GM23338 (cell line): ENCODE results near the gene ZNF891. TPM values are rescaled to one million over a fixed set of nuclear protein-coding genes. Genes with fewer than 3 reads are reported as not detected.

Source experiments
- ATAC-seq: fragments of 200-7000 bp; cut with Tn5 transposase; 3 replicates; pipeline ENCODE4 v1.9.1; 2020
- DNase-seq: peaks from one replicate; pipeline ENCODE4 v3.0.0-alpha.2; 2015; ENCODE audit warnings: low spot score
- H2AFZ ChIP-seq: fragments of 200-600 bp; sonication (generic); 2 replicates; pipeline ENCODE4 v1.8.0; 2016; ENCODE audit warnings: antibody characterized with exemption, mild to moderate bottlenecking, moderate library complexity
- H3F3A ChIP-seq: fragments of 200-600 bp; sonication (generic); replicated peaks from 2 replicates; pipeline ENCODE4 v1.8.0; 2017; ENCODE audit warnings: antibody characterized with exemption, mixed run types, low read depth
- H3K27ac ChIP-seq: fragments of 200-600 bp; sonication (generic); 2 replicates; pipeline ENCODE4 v1.6.1; 2016; ENCODE audit warnings: low read depth
- H3K27me3 ChIP-seq: fragments of 200-600 bp; sonication (generic); 2 replicates; pipeline ENCODE4 v1.8.0; 2016; ENCODE audit warnings: mild to moderate bottlenecking, mixed run types, moderate library complexity; ENCODE audit not compliant: insufficient read depth
- H3K36me3 ChIP-seq: fragments of 200-600 bp; sonication (generic); 2 replicates; pipeline ENCODE4 v1.8.0; 2016; ENCODE audit warnings: mild to moderate bottlenecking; ENCODE audit not compliant: insufficient read depth
- H3K4me1 ChIP-seq: fragments of 200-600 bp; sonication (generic); 2 replicates; pipeline ENCODE4 v1.8.0; 2016; ENCODE audit warnings: mild to moderate bottlenecking, moderate library complexity; ENCODE audit not compliant: insufficient read depth
- H3K4me2 ChIP-seq: fragments of 200-600 bp; sonication (generic); 2 replicates; pipeline ENCODE4 v1.7.1; 2017; ENCODE audit warnings: mixed run types
- H3K4me3 ChIP-seq: fragments of 200-600 bp; sonication (generic); 2 replicates; pipeline ENCODE4 v1.6.1; 2016; ENCODE audit warnings: mixed run types
- H3K79me2 ChIP-seq: fragments of 200-600 bp; sonication (generic); replicated peaks from 2 replicates; pipeline ENCODE4 v1.8.0; 2017; ENCODE audit warnings: mild to moderate bottlenecking; ENCODE audit not compliant: insufficient read depth
- H3K9me2 ChIP-seq: fragments of 200-600 bp; sonication (generic); 2 replicates; pipeline ENCODE4 v1.8.0; 2017; ENCODE audit not compliant: insufficient read depth
- H4K20me1 ChIP-seq: fragments of 200-600 bp; sonication (generic); replicated peaks from 2 replicates; pipeline ENCODE4 v1.8.0; 2017; ENCODE audit warnings: mild to moderate bottlenecking; ENCODE audit not compliant: insufficient read depth
- H3K27ac Mint-ChIP-seq: 2 replicates; pipeline ENCODE4 v1.8.0; 2020; ENCODE audit warnings: inconsistent platforms, mild to moderate bottlenecking, moderate library complexity, mixed read lengths
- H3K27me3 Mint-ChIP-seq: 3 replicates; pipeline ENCODE4 v1.8.0; 2022; ENCODE audit warnings: low read depth, mild to moderate bottlenecking, moderate library complexity, mixed read lengths, inconsistent platforms; ENCODE audit not compliant: insufficient read depth, poor library complexity
- H3K36me3 Mint-ChIP-seq: 3 replicates; pipeline ENCODE4 v1.8.0; 2021; ENCODE audit warnings: low read depth, mild to moderate bottlenecking, inconsistent platforms, moderate library complexity, mixed read lengths
- H3K4me1 Mint-ChIP-seq: 3 replicates; pipeline ENCODE4 v1.8.0; 2020; ENCODE audit warnings: mild to moderate bottlenecking, inconsistent platforms, mixed read lengths
- H3K4me3 Mint-ChIP-seq: 3 replicates; pipeline ENCODE4 v1.8.0; 2021; ENCODE audit warnings: moderate library complexity, mild to moderate bottlenecking, inconsistent platforms, mixed read lengths
- H3K9me3 Mint-ChIP-seq: 3 replicates; pipeline ENCODE4 v1.8.0; 2020; ENCODE audit warnings: moderate library complexity, mild to moderate bottlenecking, inconsistent platforms, mixed read lengths
- CREB1 ChIP-seq: fragments of 250-450 bp; sonication (Bioruptor Pico); IDR thresholded peaks from 2 replicates; pipeline ENCODE4 v1.5.0; 2020; ENCODE audit warnings: low read depth, mild to moderate bottlenecking, moderate library complexity
- CTCF ChIP-seq, 2 experiments: fragments of 200-600 bp in 1 of 2; sonication (generic) in 1 of 2; conservative IDR thresholded peaks; 2 replicates each; pipeline versions ENCODE4 v1.5.1 to v1.6.1; 2016 to 2017; ENCODE audit warnings: antibody characterized with exemption in 2 of 2, low read depth in 2 of 2, mild to moderate bottlenecking in 2 of 2, moderate library complexity in 1 of 2
- ETS1 ChIP-seq: IDR thresholded peaks from 2 replicates; pipeline ENCODE4 v1.6.1; 2016; ENCODE audit warnings: antibody characterized with exemption
- EZH2 ChIP-seq: fragments of 200-600 bp; sonication (generic); IDR thresholded peaks from one replicate; pipeline ENCODE4 v1.8.0; 2017; ENCODE audit warnings: antibody characterized with exemption, mild to moderate bottlenecking, low read depth; ENCODE audit not compliant: unreplicated experiment
- EZH2phosphoT487 ChIP-seq: fragments of 200-600 bp; sonication (generic); IDR thresholded peaks from one replicate; pipeline ENCODE4 v1.8.1; 2018; ENCODE audit warnings: antibody characterized with exemption; ENCODE audit not compliant: unreplicated experiment
- JUNB ChIP-seq: IDR thresholded peaks from one replicate; pipeline ENCODE4 v1.6.1; 2016; ENCODE audit warnings: antibody characterized with exemption; ENCODE audit not compliant: unreplicated experiment
- NANOG ChIP-seq: IDR thresholded peaks from 2 replicates; pipeline ENCODE4 v1.6.1; 2016; ENCODE audit warnings: antibody characterized with exemption, borderline replicate concordance
- POLR2AphosphoS5 ChIP-seq: IDR thresholded peaks from 2 replicates; pipeline ENCODE4 v1.6.1; 2016; ENCODE audit warnings: antibody characterized with exemption, low read depth
- REST ChIP-seq: IDR thresholded peaks from one replicate; pipeline ENCODE4 v1.6.1; 2018; ENCODE audit warnings: antibody characterized with exemption; ENCODE audit not compliant: unreplicated experiment
- STAT1 ChIP-seq: IDR thresholded peaks from one replicate; pipeline ENCODE4 v1.6.1; 2016; ENCODE audit warnings: antibody characterized with exemption; ENCODE audit not compliant: unreplicated experiment
- ZNF114 ChIP-seq: fragments of 250-450 bp; sonication (Bioruptor Pico); IDR thresholded peaks from 2 replicates; pipeline ENCODE4 v1.5.0; 2020; ENCODE audit warnings: mild to moderate bottlenecking, moderate library complexity
- ZNF331 ChIP-seq: fragments of 250-450 bp; sonication (Bioruptor Pico); IDR thresholded peaks from 2 replicates; pipeline ENCODE4 v1.5.0; 2020; ENCODE audit warnings: low read depth, mild to moderate bottlenecking, moderate library complexity
- polyA plus RNA-seq: library from polyadenylated mRNA; unstranded; fragments of >200 nt; fragmentation: Nextera tagmentation; extraction: Ambion mirVana; gene quantifications from 2 replicates; pipeline ENCODE4 v1.2.1, GENCODE V29; 2016
- total RNA-seq: library from RNA; depleted of rRNA; stranded (reverse); fragments of >200 nt; shearing (Covaris generic); gene quantifications from 2 replicates; pipeline ENCODE4 v1.2.3, GENCODE V29; 2014
- TF ChIP-seq, protein P1 (sequence below): fragments of 250-450 bp; sonication (Bioruptor Pico); IDR thresholded peaks from 2 replicates; pipeline ENCODE4 v1.5.0; 2020; ENCODE audit warnings: mild to moderate bottlenecking, moderate library complexity

Gene ZNF891
- total and polyA plus RNA-seq, 2 experiments from 2014 or later, result 1.8 to 5.4 TPM

- Mint-ChIP-seq H3K36me3 (peaks cover 98% of the 10 kb centered on the region), H3K27ac (no peak overlapping the region), H3K9me3 (peaks cover 97% of the 10 kb centered on the region), H3K27me3 (peaks cover 9% of the 10 kb centered on the region), H3K4me1 (no peaks in the 10 kb centered on the region), H3K4me3 (no peak overlapping the region)
- no peak for TF ChIP-seq POLR2AphosphoS5
- TF ChIP-seq CREB1 (CRISPR knock-in tag), result no peak
- TF ChIP-seq ZNF114, result no peak
- TF ChIP-seq, protein P1, sequence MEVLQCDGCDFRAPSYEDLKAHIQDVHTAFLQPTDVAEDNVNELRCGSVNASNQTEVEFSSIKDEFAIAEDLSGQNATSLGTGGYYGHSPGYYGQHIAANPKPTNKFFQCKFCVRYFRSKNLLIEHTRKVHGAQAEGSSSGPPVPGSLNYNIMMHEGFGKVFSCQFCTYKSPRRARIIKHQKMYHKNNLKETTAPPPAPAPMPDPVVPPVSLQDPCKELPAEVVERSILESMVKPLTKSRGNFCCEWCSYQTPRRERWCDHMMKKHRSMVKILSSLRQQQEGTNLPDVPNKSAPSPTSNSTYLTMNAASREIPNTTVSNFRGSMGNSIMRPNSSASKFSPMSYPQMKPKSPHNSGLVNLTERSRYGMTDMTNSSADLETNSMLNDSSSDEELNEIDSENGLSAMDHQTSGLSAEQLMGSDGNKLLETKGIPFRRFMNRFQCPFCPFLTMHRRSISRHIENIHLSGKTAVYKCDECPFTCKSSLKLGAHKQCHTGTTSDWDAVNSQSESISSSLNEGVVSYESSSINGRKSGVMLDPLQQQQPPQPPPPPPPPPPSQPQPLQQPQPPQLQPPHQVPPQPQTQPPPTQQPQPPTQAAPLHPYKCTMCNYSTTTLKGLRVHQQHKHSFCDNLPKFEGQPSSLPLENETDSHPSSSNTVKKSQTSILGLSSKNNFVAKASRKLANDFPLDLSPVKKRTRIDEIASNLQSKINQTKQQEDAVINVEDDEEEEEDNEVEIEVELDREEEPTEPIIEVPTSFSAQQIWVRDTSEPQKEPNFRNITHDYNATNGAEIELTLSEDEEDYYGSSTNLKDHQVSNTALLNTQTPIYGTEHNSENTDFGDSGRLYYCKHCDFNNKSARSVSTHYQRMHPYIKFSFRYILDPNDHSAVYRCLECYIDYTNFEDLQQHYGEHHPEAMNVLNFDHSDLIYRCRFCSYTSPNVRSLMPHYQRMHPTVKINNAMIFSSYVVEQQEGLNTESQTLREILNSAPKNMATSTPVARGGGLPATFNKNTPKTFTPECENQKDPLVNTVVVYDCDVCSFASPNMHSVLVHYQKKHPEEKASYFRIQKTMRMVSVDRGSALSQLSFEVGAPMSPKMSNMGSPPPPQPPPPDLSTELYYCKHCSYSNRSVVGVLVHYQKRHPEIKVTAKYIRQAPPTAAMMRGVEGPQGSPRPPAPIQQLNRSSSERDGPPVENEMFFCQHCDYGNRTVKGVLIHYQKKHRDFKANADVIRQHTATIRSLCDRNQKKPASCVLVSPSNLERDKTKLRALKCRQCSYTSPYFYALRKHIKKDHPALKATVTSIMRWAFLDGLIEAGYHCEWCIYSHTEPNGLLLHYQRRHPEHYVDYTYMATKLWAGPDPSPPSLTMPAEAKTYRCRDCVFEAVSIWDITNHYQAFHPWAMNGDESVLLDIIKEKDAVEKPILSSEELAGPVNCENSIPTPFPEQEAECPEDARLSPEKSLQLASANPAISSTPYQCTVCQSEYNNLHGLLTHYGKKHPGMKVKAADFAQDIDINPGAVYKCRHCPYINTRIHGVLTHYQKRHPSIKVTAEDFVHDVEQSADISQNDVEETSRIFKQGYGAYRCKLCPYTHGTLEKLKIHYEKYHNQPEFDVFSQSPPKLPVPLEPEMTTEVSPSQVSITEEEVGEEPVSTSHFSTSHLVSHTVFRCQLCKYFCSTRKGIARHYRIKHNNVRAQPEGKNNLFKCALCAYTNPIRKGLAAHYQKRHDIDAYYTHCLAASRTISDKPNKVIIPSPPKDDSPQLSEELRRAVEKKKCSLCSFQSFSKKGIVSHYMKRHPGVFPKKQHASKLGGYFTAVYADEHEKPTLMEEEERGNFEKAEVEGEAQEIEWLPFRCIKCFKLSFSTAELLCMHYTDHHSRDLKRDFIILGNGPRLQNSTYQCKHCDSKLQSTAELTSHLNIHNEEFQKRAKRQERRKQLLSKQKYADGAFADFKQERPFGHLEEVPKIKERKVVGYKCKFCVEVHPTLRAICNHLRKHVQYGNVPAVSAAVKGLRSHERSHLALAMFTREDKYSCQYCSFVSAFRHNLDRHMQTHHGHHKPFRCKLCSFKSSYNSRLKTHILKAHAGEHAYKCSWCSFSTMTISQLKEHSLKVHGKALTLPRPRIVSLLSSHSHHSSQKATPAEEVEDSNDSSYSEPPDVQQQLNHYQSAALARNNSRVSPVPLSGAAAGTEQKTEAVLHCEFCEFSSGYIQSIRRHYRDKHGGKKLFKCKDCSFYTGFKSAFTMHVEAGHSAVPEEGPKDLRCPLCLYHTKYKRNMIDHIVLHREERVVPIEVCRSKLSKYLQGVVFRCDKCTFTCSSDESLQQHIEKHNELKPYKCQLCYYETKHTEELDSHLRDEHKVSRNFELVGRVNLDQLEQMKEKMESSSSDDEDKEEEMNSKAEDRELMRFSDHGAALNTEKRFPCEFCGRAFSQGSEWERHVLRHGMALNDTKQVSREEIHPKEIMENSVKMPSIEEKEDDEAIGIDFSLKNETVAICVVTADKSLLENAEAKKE (CRISPR knock-in tag), result no peak
- no peak for TF ChIP-seq REST
- no peak for TF ChIP-seq ZNF331 (CRISPR knock-in tag)
- TF ChIP-seq EZH2phosphoT487, result no peak
- no peak for TF ChIP-seq NANOG
- TF ChIP-seq ETS1, result no peak
- TF ChIP-seq JUNB, result no peak
- TF ChIP-seq CTCF (conservative IDR thresholded peaks at IDR 0.05; ENCODE audit: low read depth in 2 of 2), result no peak
- TF ChIP-seq EZH2, result no peak
- no peak for TF ChIP-seq STAT1
- Histone ChIP-seq H2AFZ (no peak overlapping the region), H3K79me2 (peaks cover 59% of the 10 kb centered on the region), H3K9me2 (no peaks in the 10 kb centered on the region), H3K4me1 (no peaks in the 10 kb centered on the region), H3K36me3 (peaks cover 89% of the 10 kb centered on the region), H3F3A (no peaks in the 10 kb centered on the region), H3K27me3 (no peaks in the 10 kb centered on the region), H4K20me1 (no peaks in the 10 kb centered on the region), H3K4me3 (peak overlapping the region; percentile 2; the same call in 1 of the 2 replicates), H3K4me2 (no peak overlapping the region), H3K27ac (no peak overlapping the region)
- DNase-seq (peak; percentile 1), ATAC-seq (no peak)
These were observed 9.5 kb downstream of the ZNF891 start for GRCh38 chr12:133120385-133121191.
